Measurements from ENCODE around the gene FGF9.

The FGF9 gene

DNA sequence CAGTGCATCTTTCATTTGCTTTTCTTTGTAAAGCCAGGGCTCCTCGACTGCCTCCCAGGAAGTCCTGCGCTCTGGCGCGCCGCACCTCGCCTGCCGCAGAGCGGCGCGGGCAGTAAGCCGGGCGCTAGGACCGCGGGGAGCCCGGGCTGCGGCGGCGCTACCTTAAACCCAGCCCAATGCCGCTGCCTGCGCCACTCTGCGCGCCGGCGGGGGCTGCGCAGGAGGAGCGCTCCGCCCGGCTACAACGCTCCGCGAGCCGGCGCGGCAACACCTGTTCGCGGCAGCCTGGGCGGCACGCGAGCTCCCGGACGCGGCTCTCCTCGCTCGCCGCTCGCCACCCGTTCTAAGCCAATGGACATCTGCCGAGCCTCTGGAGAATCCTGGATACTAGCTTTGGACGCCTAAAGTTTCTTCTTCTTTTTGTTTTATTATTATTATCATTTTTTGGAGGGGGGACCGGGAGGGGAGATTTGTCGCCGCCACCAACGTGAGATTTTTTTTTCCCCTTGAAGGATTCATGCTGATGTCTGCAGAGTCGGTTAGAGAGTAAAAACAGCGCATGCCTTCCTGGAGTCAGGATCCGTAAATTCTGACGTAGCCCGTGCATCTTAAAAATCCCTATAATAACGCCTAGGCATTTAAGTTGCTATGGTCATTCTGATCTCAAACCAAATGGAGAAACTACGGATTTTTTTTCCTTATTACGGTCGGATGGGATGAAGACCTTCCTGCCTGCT is at the start of gene FGF9:
Gene FGF9, plus strand, starts transcription at position 191 of the 737 bp plus-strand sequence. CDS start 840 bp downstream, outside the sequence.
- DNase-seq (ENCODE audit: low read depth in 2 of 2), result peak; percentile 68 to 74

DNA sequence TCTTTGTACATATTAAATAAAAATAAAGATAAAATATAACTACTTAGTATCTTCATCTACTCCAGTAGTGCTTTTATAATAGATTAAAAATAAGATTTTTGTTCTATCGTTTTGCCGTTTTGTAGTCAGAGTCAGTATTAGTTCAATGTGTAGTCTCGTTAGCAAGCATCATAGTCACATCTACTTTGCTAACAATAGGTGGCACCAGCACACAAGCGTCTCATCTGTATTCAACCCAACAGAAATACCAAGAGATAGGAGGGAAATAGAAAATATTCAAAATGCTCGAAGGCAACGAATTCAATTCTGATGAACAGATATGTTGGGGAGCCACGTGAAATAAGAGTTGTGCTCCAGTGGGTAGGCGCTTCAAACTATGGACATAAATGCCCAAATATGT is 45.5 kb upstream of the FGF9 start:
- no peak for DNase-seq (ENCODE audit: low read depth in 2 of 2)

GRCh38 chr13:21632196-21632595 is 38.7 kb upstream of the FGF9 start:
- no peak for DNase-seq (ENCODE audit: low read depth in 2 of 2)

GRCh38 chr13:21636656-21637055 is 34.2 kb upstream of the FGF9 start:
- no peak for DNase-seq (ENCODE audit: low read depth in 2 of 2)

DNA sequence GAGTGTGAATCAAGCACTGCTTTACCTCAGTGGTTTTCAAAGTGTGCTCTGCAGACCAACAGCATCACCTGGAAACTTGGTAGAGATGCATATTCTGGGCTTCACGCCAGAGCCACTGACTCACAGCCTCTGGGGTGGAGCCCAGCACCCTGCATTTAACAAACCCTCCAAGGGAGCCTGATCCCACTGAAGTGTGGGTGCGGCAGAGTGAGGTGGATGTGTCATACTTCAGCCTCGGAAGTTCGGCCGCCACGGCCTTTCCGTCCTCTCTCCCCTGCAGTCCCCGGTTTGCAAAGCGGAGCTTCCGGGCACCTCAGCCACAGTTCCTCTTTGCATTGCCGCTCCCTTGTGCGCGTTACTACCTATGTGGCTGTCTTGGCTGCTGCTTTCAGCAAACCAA is 33.6 kb upstream of the FGF9 start:
- peak in 1 of 2 donors; percentile 5 for DNase-seq (ENCODE audit: low read depth in 2 of 2)

DNA sequence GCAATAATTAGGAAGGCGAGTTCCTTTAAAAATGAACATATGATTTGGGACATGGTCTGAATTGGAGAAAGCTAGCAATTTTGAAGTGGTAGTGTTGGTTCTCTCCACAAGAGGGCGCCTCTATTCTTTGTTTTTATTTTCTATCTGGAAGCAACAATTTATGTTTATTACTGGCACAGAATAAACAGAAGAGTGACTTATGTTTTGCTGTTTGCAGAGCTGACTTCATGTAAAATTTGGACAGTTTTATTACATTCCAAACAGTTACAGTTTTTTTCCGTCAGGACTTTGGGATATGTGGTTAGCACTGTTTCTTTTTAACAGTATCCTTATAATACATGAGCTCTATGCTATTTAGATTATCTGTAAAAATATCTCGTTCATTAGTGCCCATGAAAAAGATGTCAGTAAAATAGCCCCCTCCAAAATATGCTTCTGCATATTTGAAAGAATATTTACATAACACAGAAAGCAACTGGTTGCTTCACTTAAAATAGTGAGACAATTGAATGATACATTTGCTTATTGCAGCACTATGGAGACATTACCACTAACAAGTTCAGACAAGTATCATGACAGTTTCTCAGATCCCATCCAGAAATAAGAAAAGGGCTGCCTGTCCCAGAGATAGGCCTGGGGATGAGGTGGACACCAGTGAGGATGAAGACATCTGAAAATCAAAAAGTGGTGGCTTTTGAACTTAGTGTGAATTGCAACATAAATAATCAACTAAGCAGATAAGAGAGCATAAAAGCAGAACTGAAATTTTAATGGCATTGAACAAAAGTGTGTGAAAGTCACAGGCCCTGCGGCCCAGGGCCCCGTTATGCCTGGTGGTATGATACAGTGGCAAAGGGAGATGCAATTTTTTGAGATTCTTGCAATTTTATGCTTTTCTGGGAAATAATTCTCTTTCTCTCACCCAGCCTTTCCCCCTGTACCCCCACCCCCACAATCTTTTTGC is 32.3 kb upstream of the FGF9 start:
- peak in 1 of 2 donors; percentile 39 for DNase-seq (ENCODE audit: low read depth in 2 of 2)

DNA sequence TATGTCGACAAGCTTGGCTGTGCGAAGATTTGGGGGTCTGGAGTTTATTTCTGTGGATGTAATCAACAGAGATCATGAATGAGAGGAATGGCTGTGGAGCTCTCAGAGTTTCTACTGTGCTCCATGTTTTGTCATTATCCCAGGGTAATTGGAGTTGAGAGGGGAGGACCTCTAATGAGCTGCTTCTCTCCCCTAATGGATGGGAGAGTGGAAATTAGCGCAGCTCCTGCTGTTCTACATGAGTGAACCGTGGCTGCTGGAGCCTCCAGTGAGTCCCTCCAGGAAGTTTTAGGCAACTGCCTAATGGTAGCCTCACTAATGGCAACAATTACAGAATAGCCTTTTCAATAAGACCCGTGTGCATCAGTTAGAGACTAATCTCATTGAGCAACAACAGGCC is 31.3 kb upstream of the FGF9 start:
- no peak for DNase-seq (ENCODE audit: low read depth in 2 of 2)

DNA sequence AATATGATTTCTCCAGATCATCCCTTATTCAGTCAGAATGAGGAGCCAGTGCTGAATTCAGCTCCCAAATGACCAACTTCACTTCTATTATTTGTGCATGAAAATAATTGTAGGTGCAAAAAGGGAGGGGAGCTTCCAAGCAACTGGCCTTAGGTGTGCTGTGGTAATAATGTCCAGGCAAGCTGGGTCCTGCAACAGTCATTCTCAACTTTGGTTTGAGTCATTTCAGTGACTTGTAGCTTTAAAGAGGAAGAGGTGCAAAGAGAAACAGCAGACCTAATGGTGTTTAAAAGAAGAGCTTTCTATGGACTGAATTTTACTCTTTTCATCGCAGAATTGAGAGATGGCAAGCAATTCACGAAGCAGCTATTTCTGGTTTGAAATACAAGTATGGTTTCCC is 29.2 kb upstream of the FGF9 start:
- no peak for DNase-seq (ENCODE audit: low read depth in 2 of 2)

- no peak for DNase-seq (ENCODE audit: low read depth in 2 of 2)
These were observed 13.3 kb upstream of the FGF9 start for GRCh38 chr13:21657538-21657937.

DNA sequence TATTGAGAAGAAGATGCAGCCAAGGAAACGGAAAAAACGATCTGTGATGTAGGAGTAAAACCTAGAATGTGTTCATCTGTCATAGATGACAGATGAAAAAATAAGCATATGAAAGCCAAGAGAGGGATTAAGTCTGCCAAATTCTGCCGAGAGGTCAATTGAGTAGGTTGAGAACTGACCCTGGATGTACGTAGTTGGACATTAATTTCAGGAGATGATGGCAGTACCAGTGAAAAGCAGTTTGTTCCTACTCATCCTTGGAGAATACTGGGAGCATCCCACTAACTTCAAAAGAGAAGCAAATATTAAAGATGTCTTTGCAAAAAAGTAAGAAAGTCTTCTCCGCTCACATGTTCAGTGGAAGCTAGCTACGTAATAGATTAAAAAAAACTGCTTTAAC is 11.8 kb upstream of the FGF9 start:
- no peak for DNase-seq (ENCODE audit: low read depth in 2 of 2)

- DNase-seq (ENCODE audit: low read depth in 2 of 2), result no peak
These were observed 9.6 kb upstream of the FGF9 start for GRCh38 chr13:21661097-21661909.

GRCh38 chr13:21663197-21663596 is 7.7 kb upstream of the FGF9 start:
- DNase-seq (ENCODE audit: low read depth in 2 of 2), result no peak

- DNase-seq (ENCODE audit: low read depth in 2 of 2), result no peak
These were observed 2.1 kb upstream of the FGF9 start for GRCh38 chr13:21668732-21669275.

DNA sequence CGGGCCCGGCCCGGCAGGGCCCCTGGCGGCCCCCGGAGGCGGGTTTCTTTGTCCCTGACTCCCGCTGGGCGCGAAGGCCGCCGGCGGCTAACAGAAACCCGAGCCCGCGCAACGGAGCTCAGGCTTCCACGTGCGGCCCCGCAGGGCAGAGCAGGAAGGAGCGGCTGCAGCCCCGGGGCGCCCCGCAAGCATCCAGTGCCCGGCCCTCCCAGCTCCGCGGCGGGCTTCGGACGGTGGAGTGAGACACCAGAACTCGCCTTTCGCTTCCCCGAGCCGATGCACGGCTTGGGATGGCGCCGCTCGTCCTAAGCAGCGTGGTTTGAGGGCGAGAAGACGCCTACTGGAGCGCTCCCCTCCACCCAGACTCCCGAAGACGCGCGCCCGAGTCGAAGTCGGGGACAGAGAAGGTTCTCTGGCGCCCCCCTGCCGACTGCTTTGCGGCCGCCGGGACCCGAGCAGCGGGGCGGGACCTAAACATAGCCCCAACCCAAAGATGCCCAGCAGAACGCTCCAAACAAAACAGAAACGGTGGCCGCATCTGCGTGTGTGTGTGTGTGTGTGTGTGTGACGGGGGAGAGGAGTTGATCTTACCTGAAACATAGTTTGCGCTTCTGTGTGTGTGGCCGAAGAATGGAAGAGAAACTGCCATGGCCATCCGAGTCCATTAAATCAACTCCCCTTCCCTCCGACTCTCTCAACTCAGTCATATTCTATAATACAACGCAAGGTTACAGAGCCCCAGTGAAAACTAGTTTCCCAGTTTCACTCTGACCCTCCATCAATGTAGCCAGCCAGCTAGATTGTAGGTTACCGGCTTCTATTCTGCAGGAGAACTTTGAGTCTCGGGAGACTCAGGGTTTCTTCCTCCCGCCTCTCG is 629 bp upstream of the FGF9 start:
- peak; percentile 59 to 60 for DNase-seq (ENCODE audit: low read depth in 2 of 2)

DNA sequence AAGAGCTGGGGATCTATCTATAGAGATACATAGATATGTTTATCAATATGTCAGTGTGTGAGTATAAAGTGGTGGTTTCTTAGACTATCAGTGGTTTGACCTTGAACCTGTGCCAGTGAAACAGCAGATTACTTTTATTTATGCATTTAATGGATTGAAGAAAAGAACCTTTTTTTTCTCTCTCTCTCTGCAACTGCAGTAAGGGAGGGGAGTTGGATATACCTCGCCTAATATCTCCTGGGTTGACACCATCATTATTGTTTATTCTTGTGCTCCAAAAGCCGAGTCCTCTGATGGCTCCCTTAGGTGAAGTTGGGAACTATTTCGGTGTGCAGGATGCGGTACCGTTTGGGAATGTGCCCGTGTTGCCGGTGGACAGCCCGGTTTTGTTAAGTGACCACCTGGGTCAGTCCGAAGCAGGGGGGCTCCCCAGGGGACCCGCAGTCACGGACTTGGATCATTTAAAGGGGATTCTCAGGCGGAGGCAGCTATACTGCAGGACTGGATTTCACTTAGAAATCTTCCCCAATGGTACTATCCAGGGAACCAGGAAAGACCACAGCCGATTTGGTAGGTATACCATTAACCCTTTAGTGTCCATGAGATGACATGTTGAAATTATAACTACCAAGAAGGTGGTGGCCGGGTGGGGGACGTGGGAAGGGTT is 880 bp downstream of the FGF9 start:
- DNase-seq (ENCODE audit: low read depth in 2 of 2), result no peak

DNA sequence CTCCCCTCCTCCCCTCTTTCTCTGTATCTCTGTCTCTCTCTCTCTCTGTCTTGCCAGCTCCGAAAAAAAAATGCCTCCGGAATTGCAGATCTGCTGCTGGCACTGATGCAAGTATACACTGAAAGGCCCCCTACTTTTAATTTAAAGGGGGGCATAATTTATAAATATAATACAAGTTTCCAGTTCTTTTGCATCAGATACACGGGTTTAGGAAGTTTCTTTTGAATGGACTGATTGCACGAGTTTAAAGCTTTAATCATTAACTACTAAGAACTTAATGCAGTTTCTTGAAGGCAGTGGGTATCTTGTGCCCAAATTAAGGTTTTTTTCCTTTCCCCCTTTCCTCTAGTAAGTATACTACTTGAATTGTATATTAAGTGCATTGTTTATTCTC is 1.4 kb downstream of the FGF9 start:
- DNase-seq (ENCODE audit: low read depth in 2 of 2), result no peak

- DNase-seq (ENCODE audit: low read depth in 2 of 2), result no peak
These were observed 2.1 kb downstream of the FGF9 start for GRCh38 chr13:21672796-21673538.

DNA sequence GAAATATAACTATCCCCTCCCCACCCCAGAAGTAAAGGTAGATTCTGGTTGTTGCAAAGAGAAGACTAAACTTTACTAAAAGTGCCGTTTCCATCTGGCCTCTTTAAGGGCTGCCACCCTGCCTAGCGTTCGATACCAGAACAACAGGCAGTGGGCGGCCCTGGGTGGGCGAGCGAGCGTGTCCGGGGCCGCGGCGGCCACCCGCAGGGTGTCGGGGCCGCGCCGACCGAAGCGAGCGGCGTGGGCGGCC is 2.6 kb downstream of the FGF9 start:
- no peak for DNase-seq (ENCODE audit: low read depth in 2 of 2)

GRCh38 chr13:21673789-21674489 is 3.1 kb downstream of the FGF9 start:
- DNase-seq (ENCODE audit: low read depth in 2 of 2), result peak in 1 of 2 donors; percentile 37
